Mesendoderm (in vitro differentiated cells): ENCODE results near the gene PDE1A.
A peak's percentile ranks its signal among the peaks of the same experiment; 100 is the strongest.
"Not testable (repeated sequence)": the region's sequence is repeated elsewhere in the genome, so short reads cannot be mapped to it uniquely, and the experiment has no call there.

ENCODE experiments used
- DNase-seq: peaks from one replicate; pipeline ENCODE4 v3.0.0; 2013
- H2AK5ac ChIP-seq: 2 replicates; pipeline ENCODE4 v1.6.1; 2013; ENCODE audit warnings: low read length, inconsistent platforms
- H2BK120ac ChIP-seq: 2 replicates; pipeline ENCODE4 v1.6.1; 2013; ENCODE audit warnings: low read depth, mild to moderate bottlenecking, low read length, moderate library complexity, mixed read lengths
- H2BK15ac ChIP-seq: replicated peaks from 2 replicates; pipeline ENCODE4 v1.6.1; 2013; ENCODE audit warnings: low read depth, mild to moderate bottlenecking, moderate library complexity
- H2BK5ac ChIP-seq: 2 replicates; pipeline ENCODE4 v1.6.1; 2013; ENCODE audit warnings: low read length, inconsistent platforms
- H3K18ac ChIP-seq: 2 replicates; pipeline ENCODE4 v1.6.1; 2013; ENCODE audit warnings: mild to moderate bottlenecking, low read length, mixed read lengths
- H3K23ac ChIP-seq: one replicate; pipeline ENCODE4 v1.6.1; 2013; ENCODE audit warnings: low read length
- H3K27ac ChIP-seq: 2 replicates; pipeline ENCODE4 v1.5.1; 2013; ENCODE audit warnings: low read depth, mild to moderate bottlenecking, inconsistent platforms, low read length, moderate library complexity
- H3K27me3 ChIP-seq: 2 replicates; pipeline ENCODE4 v1.6.1; 2013; ENCODE audit warnings: low read length, control low read depth, mild to moderate bottlenecking, inconsistent platforms; ENCODE audit not compliant: insufficient read depth, poor library complexity
- H3K36me3 ChIP-seq: 2 replicates; pipeline ENCODE4 v1.6.1; 2013; ENCODE audit warnings: low read length, inconsistent platforms; ENCODE audit not compliant: control insufficient read depth, insufficient read depth
- H3K4ac ChIP-seq: one replicate; pipeline ENCODE4 v1.6.1; 2013; ENCODE audit warnings: low read depth, mild to moderate bottlenecking, low read length, moderate library complexity
- H3K4me1 ChIP-seq: 2 replicates; pipeline ENCODE4 v1.6.1; 2013; ENCODE audit warnings: low read depth, low read length, inconsistent platforms; ENCODE audit not compliant: control insufficient read depth
- H3K4me2 ChIP-seq: 2 replicates; pipeline ENCODE4 v1.6.1; 2013; ENCODE audit warnings: low read length
- H3K4me3 ChIP-seq: 2 replicates; pipeline ENCODE4 v1.5.1; 2013; ENCODE audit warnings: mild to moderate bottlenecking, low read length
- H3K56ac ChIP-seq: one replicate; pipeline ENCODE4 v1.6.1; 2013; ENCODE audit warnings: low read length
- H3K79me1 ChIP-seq: 2 replicates; pipeline ENCODE4 v1.6.1; 2013; ENCODE audit warnings: low read length, inconsistent platforms
- H3K79me2 ChIP-seq: 2 replicates; pipeline ENCODE4 v1.6.1; 2013; ENCODE audit warnings: mild to moderate bottlenecking, low read length; ENCODE audit not compliant: control insufficient read depth, insufficient read depth
- H3K9ac ChIP-seq: 2 replicates; pipeline ENCODE4 v1.6.1; 2013; ENCODE audit warnings: low read length, inconsistent platforms
- H4K5ac ChIP-seq: one replicate; pipeline ENCODE4 v1.6.1; 2013; ENCODE audit warnings: low read length
- H4K8ac ChIP-seq: one replicate; pipeline ENCODE4 v1.6.1; 2013; ENCODE audit warnings: low read depth, mild to moderate bottlenecking, control low read depth, low read length, moderate library complexity
- WGBS: extraction: QIAGEN DNeasy Blood & Tissue Kit; methylation state at CpG from one replicate; pipeline ENCODE4 v1.1.7; 2013; ENCODE audit warnings: low lambda C conversion rate, missing lambda C conversion rate; ENCODE audit not compliant: insufficient coverage; ENCODE audit errors: extremely low coverage; 5-methylcytosine and 5-hydroxymethylcytosine counted together

Gene PDE1A

DNA sequence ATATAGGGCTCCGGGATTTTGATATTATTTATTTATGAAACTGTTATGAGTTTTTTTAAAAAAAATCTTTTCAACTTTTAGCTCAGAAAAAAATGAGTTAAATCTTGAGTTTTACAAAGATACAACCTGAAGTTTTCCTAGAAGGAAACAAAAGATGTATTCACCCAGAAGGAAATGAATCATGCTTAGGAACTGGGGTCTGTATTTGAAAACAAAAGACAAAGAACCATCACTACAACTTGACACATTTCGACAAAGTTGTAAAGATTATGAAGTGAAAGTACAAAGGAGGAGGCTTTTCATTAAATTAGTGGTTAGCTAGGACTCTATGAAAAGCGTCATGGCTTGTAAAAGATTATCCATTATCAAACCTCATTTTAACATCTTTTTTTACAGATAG, 143.3 kb downstream of the PDE1A start:
- no peak overlapping the region for H3K56ac ChIP-seq
- H2AK5ac ChIP-seq = no peak overlapping the region
- H3K4me2 ChIP-seq = no peak overlapping the region
- H3K79me2 ChIP-seq = no peaks in the 10 kb centered on the region
- H2BK15ac ChIP-seq = no peak overlapping the region
- H3K27ac ChIP-seq = no peak overlapping the region
- no peaks in the 10 kb centered on the region for H3K4me1 ChIP-seq
- no CpG with 5 or more reads among the region's 3 CpGs for WGBS
- no peak overlapping the region for H2BK5ac ChIP-seq
- H2BK120ac ChIP-seq = no peak overlapping the region
- H4K5ac ChIP-seq = no peak overlapping the region
- no peak overlapping the region for H3K9ac ChIP-seq
- no peaks in the 10 kb centered on the region for H3K79me1 ChIP-seq
- no peak overlapping the region for H3K18ac ChIP-seq
- no peak overlapping the region for H3K4ac ChIP-seq
- no peak overlapping the region for H3K23ac ChIP-seq
- no peak overlapping the region for H3K4me3 ChIP-seq
- DNase-seq = no peak
- H4K8ac ChIP-seq = no peak overlapping the region
- no peaks in the 10 kb centered on the region for H3K36me3 ChIP-seq
- peaks cover 1% of the 10 kb centered on the region for H3K27me3 ChIP-seq

DNA sequence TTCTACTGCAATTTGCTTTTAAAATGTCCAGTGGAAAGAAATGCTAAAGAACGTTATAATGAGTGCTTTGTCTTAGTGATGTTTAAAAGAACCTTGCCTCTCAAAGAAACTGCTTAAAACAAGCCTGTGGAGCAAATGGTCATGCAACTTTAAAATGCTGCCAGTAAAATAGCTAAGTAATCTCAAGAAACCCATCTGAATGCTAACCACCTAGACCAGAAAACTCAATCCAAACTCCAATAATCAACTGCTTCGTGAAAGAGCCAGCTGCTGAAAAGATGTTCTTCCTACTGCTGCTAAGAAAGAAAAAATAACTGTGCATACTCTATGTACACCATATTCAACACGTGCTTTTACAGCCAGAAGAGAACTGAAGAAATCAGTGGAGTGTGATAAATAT, 145.6 kb downstream of the PDE1A start:
- H2BK15ac ChIP-seq = no peak overlapping the region
- WGBS = no CpG with 5 or more reads among the region's 3 CpGs
- H4K5ac ChIP-seq = no peak overlapping the region
- H3K79me2 ChIP-seq = no peaks in the 10 kb centered on the region
- DNase-seq = no peak
- H3K9ac ChIP-seq = no peak overlapping the region
- no peak overlapping the region for H2AK5ac ChIP-seq
- H3K18ac ChIP-seq = no peak overlapping the region
- no peak overlapping the region for H3K4me3 ChIP-seq
- no peak overlapping the region for H3K56ac ChIP-seq
- no peaks in the 10 kb centered on the region for H3K79me1 ChIP-seq
- H3K4me2 ChIP-seq = no peak overlapping the region
- peaks cover 1% of the 10 kb centered on the region for H3K27me3 ChIP-seq
- H4K8ac ChIP-seq = no peak overlapping the region
- no peaks in the 10 kb centered on the region for H3K4me1 ChIP-seq
- no peak overlapping the region for H3K23ac ChIP-seq
- no peak overlapping the region for H3K27ac ChIP-seq
- H2BK120ac ChIP-seq = no peak overlapping the region
- H3K36me3 ChIP-seq = no peaks in the 10 kb centered on the region
- no peak overlapping the region for H3K4ac ChIP-seq
- H2BK5ac ChIP-seq = no peak overlapping the region

DNA sequence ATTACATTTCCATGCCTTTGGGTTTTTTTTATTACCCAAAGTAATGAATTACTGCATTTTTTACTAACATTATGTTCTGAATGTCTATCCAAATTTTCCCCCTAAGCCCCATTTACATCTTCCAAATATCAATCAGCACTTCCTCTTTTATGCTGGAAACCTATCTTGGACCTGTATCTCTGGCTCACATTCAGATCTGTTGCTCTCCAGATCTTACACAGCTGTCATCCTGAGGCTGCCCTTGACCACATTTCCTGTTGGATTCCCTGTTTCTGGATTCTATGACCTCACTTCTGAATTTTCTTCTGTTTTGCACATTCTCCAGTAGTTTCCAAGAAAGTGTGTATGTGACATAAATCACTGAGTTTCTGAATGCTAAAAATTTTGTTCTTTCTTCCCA, 146.7 kb downstream of the PDE1A start:
- Histone ChIP-seq H3K79me1 (no peaks in the 10 kb centered on the region), H3K36me3 (no peaks in the 10 kb centered on the region), H2BK120ac (no peak overlapping the region), H3K18ac (no peak overlapping the region), H2BK15ac (no peak overlapping the region), H3K27me3 (peaks cover 1% of the 10 kb centered on the region), H3K4me2 (no peak overlapping the region), H3K23ac (no peak overlapping the region), H3K4me1 (no peaks in the 10 kb centered on the region), H2AK5ac (no peak overlapping the region), H3K9ac (no peak overlapping the region), H4K8ac (no peak overlapping the region), H3K56ac (no peak overlapping the region), H4K5ac (no peak overlapping the region), H2BK5ac (no peak overlapping the region), H3K27ac (no peak overlapping the region), H3K4ac (no peak overlapping the region), H3K79me2 (no peaks in the 10 kb centered on the region), H3K4me3 (no peak overlapping the region)
- no peak for DNase-seq

DNA sequence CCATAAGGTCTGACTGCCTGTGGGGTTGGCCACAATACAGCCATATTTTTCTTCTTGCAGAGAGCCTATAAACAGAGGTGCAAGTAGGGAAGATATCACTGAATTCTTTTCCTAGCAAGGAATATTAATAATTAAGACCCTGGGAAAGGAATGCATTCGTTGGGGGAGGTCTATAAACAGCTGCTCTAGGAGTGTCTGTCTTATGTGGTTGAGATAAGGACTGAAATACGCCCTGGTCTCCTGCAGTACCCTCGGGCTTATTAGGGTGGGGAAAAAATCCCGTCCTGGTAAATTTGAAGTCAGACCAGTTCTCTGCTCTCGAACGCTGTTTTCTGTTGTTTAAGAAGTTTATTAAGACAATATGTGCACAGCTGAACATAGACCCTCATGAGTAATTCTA, 150.2 kb downstream of the PDE1A start:
- H2AK5ac ChIP-seq, H3K36me3 ChIP-seq, H3K79me1 ChIP-seq, H3K4me2 ChIP-seq, H2BK5ac ChIP-seq, H3K18ac ChIP-seq, H3K23ac ChIP-seq, H4K5ac ChIP-seq, H4K8ac ChIP-seq, H2BK120ac ChIP-seq, H3K9ac ChIP-seq, H3K27me3 ChIP-seq, H3K4me1 ChIP-seq, H3K4me3 ChIP-seq, H3K4ac ChIP-seq, H3K79me2 ChIP-seq, H2BK15ac ChIP-seq, H3K56ac ChIP-seq, H3K27ac ChIP-seq: not testable (repeated sequence)
- peak; percentile 24 for DNase-seq
- no CpG with 5 or more reads among the region's 6 CpGs for WGBS

DNA sequence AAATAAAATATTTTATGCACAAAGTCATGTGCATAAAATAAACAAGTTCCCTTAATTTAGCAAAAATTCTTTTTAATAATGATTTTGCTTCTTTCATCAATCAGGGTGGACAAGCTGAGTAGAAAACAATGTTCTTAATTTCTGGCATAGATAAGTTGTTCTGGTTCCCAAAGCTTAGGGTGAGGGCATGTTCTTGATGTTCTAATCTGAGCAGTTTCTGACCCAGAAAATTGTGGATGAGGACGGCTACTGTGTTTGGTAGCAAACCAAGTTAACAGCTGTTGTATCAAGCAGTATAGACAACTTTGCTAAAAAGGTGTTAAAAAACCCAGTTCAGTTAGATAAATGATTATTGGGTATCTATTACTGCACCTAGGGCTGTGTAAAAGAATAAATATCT, 158.9 kb downstream of the PDE1A start:
- Histone ChIP-seq H3K18ac (no peak overlapping the region), H2BK15ac (no peak overlapping the region), H3K79me2 (no peaks in the 10 kb centered on the region), H3K27me3 (no peaks in the 10 kb centered on the region), H3K4ac (no peak overlapping the region), H3K4me1 (peaks cover 4% of the 10 kb centered on the region), H3K79me1 (no peaks in the 10 kb centered on the region), H2BK5ac (no peak overlapping the region), H2AK5ac (no peak overlapping the region), H4K5ac (no peak overlapping the region), H3K9ac (no peak overlapping the region), H2BK120ac (no peak overlapping the region), H3K27ac (no peak overlapping the region), H4K8ac (no peak overlapping the region), H3K4me2 (no peak overlapping the region), H3K36me3 (no peaks in the 10 kb centered on the region), H3K4me3 (no peak overlapping the region), H3K56ac (no peak overlapping the region), H3K23ac (no peak overlapping the region)
- whole genome bisulfite sequencing = no CpG with 5 or more reads among the region's 1 CpG
- no peak for DNase-seq

DNA sequence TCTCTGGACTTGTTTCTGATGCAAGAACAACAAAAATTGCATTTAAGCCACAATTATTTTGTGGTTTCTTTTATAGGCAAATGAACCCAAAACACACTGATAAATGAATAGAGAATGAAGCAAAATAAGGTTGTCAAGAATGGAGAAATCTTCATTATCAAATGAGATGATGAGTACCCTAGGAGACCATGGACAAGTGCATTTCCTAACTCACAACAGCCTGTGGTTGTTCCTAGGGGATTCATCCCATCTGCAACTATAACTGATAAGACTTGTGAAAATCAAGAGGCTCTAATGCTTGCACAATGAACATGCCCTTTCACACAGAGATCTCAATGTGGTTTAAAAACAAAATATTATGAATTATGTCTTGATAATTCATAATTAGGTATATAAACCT, 159.9 kb downstream of the PDE1A start:
- H3K9ac ChIP-seq = no peak overlapping the region
- H3K4me1 ChIP-seq = peaks cover 4% of the 10 kb centered on the region
- no peak overlapping the region for H3K4me2 ChIP-seq
- H3K27ac ChIP-seq = no peak overlapping the region
- no peak overlapping the region for H2BK120ac ChIP-seq
- H2BK5ac ChIP-seq = no peak overlapping the region
- H4K8ac ChIP-seq = no peak overlapping the region
- no peaks in the 10 kb centered on the region for H3K36me3 ChIP-seq
- no peak overlapping the region for H2AK5ac ChIP-seq
- no peaks in the 10 kb centered on the region for H3K79me1 ChIP-seq
- H3K23ac ChIP-seq = no peak overlapping the region
- H3K56ac ChIP-seq = no peak overlapping the region
- no peak overlapping the region for H3K4me3 ChIP-seq
- H3K4ac ChIP-seq = no peak overlapping the region
- no peaks in the 10 kb centered on the region for H3K79me2 ChIP-seq
- H2BK15ac ChIP-seq = no peak overlapping the region
- no peak for DNase-seq
- no peak overlapping the region for H4K5ac ChIP-seq
- H3K27me3 ChIP-seq = no peaks in the 10 kb centered on the region
- H3K18ac ChIP-seq = no peak overlapping the region
